ENCODE data around the gene CYP4B1. TPM values are rescaled to one million over a fixed set of nuclear protein-coding genes. Genes with fewer than 3 reads are reported as not detected.

CYP4B1 gene
- total and polyA plus RNA-seq, 2 donors (not counting 3 experiments of a cell fraction or from before 2014, with no cell fraction given): not detected

DNA sequence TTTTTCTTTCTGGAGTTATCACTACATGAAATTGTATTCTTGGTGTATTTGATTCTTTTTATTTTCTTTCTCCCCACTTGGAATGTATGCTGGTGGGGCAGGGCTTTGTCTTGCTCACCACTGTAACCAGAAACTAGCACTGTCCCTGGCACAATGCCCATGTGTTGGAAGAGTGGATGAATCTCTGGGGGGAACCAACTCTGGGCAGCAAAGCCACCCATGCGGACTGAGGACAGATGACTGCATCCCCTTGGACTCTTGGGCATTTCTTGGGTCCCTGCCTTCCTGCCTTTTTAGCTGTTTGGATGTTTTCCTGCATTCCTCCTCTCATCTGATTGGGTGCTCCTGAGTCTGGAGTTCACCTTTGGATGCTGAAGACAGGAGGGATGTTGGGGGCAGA, 6.1 kb downstream of the CYP4B1 start:
- intact Hi-C loops (cut with micrococcal nuclease): no loop called here
- FAIRE-seq (no peak), DNase-seq (ENCODE audit: low read depth, low spot score) (no peak)
- Histone ChIP-seq H3K4me2 (ENCODE audit: insufficient read depth, low read length) (no peak overlapping the region), H3K4me3 (replicated peaks in 1 of 3; ENCODE audit: insufficient read depth in 1 of 3, low read depth in 1 of 3, low read length in 3 of 3) (no peak overlapping the region), H3K4me1 (ENCODE audit: control insufficient read depth, extremely low read depth, insufficient read depth, low read length) (no peaks in the 10 kb centered on the region), H3K36me3 (ENCODE audit: control insufficient read depth in 2 of 2, extremely low read depth in 1 of 2, insufficient read depth in 2 of 2, low read length in 2 of 2) (no peaks in the 10 kb centered on the region), H3K79me2 (ENCODE audit: control insufficient read depth, insufficient read depth, low read length) (no peaks in the 10 kb centered on the region), H3K9me3 (replicated peaks; ENCODE audit: control insufficient read depth, insufficient read depth, low read length) (no peaks in the 10 kb centered on the region), H3K27me3 (ENCODE audit: control insufficient read depth in 2 of 2, insufficient read depth in 2 of 2, low read length in 2 of 2) (no peaks in the 10 kb centered on the region), H4K20me1 (replicated peaks; ENCODE audit: control insufficient read depth, extremely low read depth, insufficient read depth, low read length) (no peaks in the 10 kb centered on the region), H2AFZ (ENCODE audit: low read depth, low read length) (no peak overlapping the region), H3K9me1 (replicated peaks; ENCODE audit: control insufficient read depth, extremely low read depth, insufficient read depth, low read length) (no peaks in the 10 kb centered on the region), H3K27ac (ENCODE audit: insufficient read depth, low read depth, low read length) (no peak overlapping the region), H3K9ac (replicated peaks; ENCODE audit: extremely low read depth, insufficient read depth, low read length) (no peak overlapping the region)
- dilution Hi-C loops (cut with MboI; ENCODE audit: extremely low pct_ligation_motif_present, low sequenced_read_pairs): no loop called here
- no TSS peak for BruUV-seq (replicated peaks)
- CTCF ChIA-PET: no interaction called here
- POLR2A ChIA-PET: no interaction called here
- TF ChIP-seq POLR2AphosphoS5 (IDR thresholded peaks at IDR 0.05; ENCODE audit: insufficient read depth, low read depth, low read length): no peak
- TF ChIP-seq, protein P1, sequence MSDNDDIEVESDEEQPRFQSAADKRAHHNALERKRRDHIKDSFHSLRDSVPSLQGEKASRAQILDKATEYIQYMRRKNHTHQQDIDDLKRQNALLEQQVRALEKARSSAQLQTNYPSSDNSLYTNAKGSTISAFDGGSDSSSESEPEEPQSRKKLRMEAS (IDR thresholded peaks at IDR 0.05; ENCODE audit: insufficient read depth, insufficient read length): no peak
- no peak for TF ChIP-seq EZH2 (IDR thresholded peaks at IDR 0.05; ENCODE audit: borderline replicate concordance, low read depth, low read length, severe bottlenecking)
- no peak for TF ChIP-seq GATA2 (IDR thresholded peaks at IDR 0.05; ENCODE audit: insufficient read depth, insufficient read length, low read depth, low read length)
- TF ChIP-seq, protein P2, sequence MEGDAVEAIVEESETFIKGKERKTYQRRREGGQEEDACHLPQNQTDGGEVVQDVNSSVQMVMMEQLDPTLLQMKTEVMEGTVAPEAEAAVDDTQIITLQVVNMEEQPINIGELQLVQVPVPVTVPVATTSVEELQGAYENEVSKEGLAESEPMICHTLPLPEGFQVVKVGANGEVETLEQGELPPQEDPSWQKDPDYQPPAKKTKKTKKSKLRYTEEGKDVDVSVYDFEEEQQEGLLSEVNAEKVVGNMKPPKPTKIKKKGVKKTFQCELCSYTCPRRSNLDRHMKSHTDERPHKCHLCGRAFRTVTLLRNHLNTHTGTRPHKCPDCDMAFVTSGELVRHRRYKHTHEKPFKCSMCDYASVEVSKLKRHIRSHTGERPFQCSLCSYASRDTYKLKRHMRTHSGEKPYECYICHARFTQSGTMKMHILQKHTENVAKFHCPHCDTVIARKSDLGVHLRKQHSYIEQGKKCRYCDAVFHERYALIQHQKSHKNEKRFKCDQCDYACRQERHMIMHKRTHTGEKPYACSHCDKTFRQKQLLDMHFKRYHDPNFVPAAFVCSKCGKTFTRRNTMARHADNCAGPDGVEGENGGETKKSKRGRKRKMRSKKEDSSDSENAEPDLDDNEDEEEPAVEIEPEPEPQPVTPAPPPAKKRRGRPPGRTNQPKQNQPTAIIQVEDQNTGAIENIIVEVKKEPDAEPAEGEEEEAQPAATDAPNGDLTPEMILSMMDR (IDR thresholded peaks at IDR 0.05; ENCODE audit: extremely low read depth in 1 of 2, insufficient read depth in 1 of 2, low read depth in 1 of 2, low read length in 2 of 2): no peak
- no peak for TF ChIP-seq POLR2A (IDR thresholded peaks at IDR 0.05; ENCODE audit: low read depth, low read length)
- no peak for TF ChIP-seq MYC (IDR thresholded peaks at IDR 0.05; ENCODE audit: low read depth, low read length)
